Progenitor cell of endocrine pancreas (in vitro differentiated cells): Measurements from ENCODE around the gene PDGFA. TPM values are rescaled to one million over a fixed set of nuclear protein-coding genes. Genes with fewer than 3 reads are reported as not detected.

Experiments used
- DNase-seq: peaks from one replicate; pipeline ENCODE4 v3.0.0; 2021; ENCODE audit warnings: low spot score; ENCODE audit not compliant: unreplicated experiment
- H3K27ac Mint-ChIP-seq: 2 replicates; pipeline ENCODE4 v1.8.0; 2021; ENCODE audit warnings: mild to moderate bottlenecking, moderate library complexity, mixed read lengths
- H3K27me3 Mint-ChIP-seq: 2 replicates; pipeline ENCODE4 v1.8.0; 2021; ENCODE audit warnings: mixed read lengths
- H3K36me3 Mint-ChIP-seq: 2 replicates; pipeline ENCODE4 v1.8.0; 2022; ENCODE audit warnings: mixed read lengths; ENCODE audit not compliant: insufficient read depth
- H3K4me1 Mint-ChIP-seq: 2 replicates; pipeline ENCODE4 v1.8.0; 2021; ENCODE audit warnings: low read depth, mixed read lengths
- H3K4me3 Mint-ChIP-seq: 2 replicates; pipeline ENCODE4 v1.8.0; 2021; ENCODE audit warnings: low read depth, mild to moderate bottlenecking, moderate library complexity, mixed read lengths
- H3K9me3 Mint-ChIP-seq: 2 replicates; pipeline ENCODE4 v1.8.0; 2021; ENCODE audit warnings: low read depth, mixed read lengths
- total RNA-seq: library from RNA; stranded (reverse); gene quantifications from 2 replicates; pipeline ENCODE4 v1.2.1, GENCODE V29; 2021
- TF ChIP-seq, protein P1 (sequence below): fragments of 200-600 bp; sonication (generic); IDR thresholded peaks from one replicate; pipeline ENCODE4 v1.5.0; 2021; ENCODE audit warnings: antibody characterized with exemption, mild to moderate bottlenecking; ENCODE audit not compliant: unreplicated experiment

Gene PDGFA
- total RNA-seq, 1 donor from 2014 or later: 86.2 TPM

DNA sequence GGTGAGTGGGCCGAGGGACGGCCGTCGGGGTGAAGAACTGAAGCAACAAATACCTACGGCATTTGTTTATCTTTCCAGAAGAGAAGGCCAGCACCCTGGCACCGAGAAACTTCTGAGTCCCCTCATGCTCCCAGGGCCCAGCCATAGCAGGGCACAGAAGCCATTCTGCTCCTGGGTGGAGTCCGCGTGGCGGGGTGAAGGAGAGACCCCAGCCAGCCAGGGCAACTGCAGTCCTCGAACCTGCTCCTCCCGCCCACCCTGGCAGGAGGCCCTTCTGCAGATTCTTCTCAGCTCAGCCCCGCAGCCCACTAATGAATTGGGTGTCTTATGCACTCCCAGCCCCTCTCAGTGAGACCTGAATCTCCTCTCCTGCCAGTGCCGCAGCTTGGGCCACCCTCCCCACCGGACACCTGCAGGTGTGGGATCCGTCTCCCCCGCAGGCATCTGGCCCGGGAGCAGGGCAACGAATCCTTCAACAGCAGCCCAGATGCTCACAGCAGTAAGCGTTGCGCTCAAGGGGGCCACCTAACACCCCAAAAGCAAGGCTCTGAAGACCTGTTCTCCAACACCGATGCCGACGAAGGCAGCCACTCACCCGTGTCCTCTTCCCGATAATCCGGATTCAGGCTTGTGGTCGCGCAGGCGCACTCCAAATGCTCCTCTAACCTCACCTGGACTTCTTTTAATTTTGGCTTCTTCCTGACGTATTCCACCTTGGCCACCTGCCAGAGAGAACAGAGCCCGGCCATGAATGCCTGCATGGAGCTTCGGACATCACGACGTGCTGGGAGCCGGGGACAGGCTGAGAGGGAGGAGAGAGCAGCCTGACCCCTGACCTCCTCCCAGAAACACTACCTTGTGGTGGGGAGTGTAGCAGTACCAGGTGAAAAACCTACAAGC is 18.9 kb downstream of the PDGFA start:
- H3K4me3 Mint-ChIP-seq: no peak overlapping the region
- H3K27ac Mint-ChIP-seq: peak overlapping the region; percentile 31
- peaks cover 31% of the 10 kb centered on the region for H3K4me1 Mint-ChIP-seq
- H3K27me3 Mint-ChIP-seq: no peaks in the 10 kb centered on the region
- no peak for DNase-seq
- TF ChIP-seq, protein P1, sequence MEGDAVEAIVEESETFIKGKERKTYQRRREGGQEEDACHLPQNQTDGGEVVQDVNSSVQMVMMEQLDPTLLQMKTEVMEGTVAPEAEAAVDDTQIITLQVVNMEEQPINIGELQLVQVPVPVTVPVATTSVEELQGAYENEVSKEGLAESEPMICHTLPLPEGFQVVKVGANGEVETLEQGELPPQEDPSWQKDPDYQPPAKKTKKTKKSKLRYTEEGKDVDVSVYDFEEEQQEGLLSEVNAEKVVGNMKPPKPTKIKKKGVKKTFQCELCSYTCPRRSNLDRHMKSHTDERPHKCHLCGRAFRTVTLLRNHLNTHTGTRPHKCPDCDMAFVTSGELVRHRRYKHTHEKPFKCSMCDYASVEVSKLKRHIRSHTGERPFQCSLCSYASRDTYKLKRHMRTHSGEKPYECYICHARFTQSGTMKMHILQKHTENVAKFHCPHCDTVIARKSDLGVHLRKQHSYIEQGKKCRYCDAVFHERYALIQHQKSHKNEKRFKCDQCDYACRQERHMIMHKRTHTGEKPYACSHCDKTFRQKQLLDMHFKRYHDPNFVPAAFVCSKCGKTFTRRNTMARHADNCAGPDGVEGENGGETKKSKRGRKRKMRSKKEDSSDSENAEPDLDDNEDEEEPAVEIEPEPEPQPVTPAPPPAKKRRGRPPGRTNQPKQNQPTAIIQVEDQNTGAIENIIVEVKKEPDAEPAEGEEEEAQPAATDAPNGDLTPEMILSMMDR: no peak
- peaks cover 37% of the 10 kb centered on the region for H3K36me3 Mint-ChIP-seq
- no peaks in the 10 kb centered on the region for H3K9me3 Mint-ChIP-seq

- TF ChIP-seq, protein P1: no peak
- DNase-seq: no peak
- Mint-ChIP-seq H3K36me3 (peaks cover 36% of the 10 kb centered on the region), H3K9me3 (no peaks in the 10 kb centered on the region), H3K4me1 (peaks cover 23% of the 10 kb centered on the region), H3K4me3 (no peak overlapping the region), H3K27ac (no peak overlapping the region), H3K27me3 (no peaks in the 10 kb centered on the region)
Measured at GRCh38 chr7:499853-500485, 19.7 kb downstream of the PDGFA start.

DNA sequence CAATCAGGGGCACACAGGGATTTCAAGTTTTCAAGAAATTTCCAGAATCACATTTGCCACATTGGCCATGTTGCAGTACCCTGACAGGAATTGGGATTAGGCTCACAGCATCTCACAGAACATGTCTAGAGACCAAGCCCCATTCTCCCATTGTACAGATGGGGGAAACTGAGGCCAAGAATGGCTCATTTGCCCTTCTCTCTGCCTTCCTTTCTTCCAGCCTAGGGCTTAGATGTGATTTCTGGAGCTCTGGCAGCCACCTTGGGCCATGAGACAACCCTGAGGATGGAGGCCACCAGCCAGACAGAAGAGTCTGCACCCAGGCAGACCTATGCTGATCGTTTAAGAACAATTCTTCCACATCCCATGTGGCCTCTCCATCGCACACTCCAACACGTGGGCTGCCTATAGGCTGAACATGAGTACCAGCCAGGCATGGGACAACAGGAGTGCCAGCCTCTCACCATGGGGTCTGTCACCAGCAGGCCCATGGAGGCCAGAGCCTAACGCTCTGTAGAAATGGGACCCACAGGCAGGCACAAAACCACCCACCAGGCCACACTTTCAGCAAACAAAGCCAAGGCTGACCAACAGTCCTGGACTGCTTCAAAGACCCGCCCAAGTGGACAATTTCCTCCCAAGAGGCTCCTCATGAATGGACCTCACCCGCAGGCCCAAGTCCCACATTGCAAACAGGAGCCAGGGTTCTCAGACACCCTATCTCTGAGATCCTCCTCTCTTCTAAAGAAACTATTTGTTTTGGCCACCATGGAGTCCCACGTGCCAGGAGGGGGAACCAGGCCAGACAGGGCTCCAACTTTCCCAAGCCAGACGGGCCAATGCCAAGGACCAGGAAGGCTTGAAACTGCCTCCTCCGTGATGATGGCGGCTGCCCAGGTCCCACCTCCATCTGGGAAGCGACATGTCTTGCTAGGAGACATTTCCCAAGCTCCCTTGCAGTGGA is 20.7 kb downstream of the PDGFA start:
- H3K27ac Mint-ChIP-seq: no peak overlapping the region
- no peaks in the 10 kb centered on the region for H3K9me3 Mint-ChIP-seq
- no peaks in the 10 kb centered on the region for H3K27me3 Mint-ChIP-seq
- H3K36me3 Mint-ChIP-seq: peaks cover 36% of the 10 kb centered on the region
- H3K4me1 Mint-ChIP-seq: peaks cover 15% of the 10 kb centered on the region
- DNase-seq: no peak
- H3K4me3 Mint-ChIP-seq: no peak overlapping the region
- TF ChIP-seq, protein P1: no peak

GRCh38 chr7:497946-498655 is 21.5 kb downstream of the PDGFA start:
- Mint-ChIP-seq H3K4me1 (peaks cover 8% of the 10 kb centered on the region), H3K27ac (peak overlapping the region; percentile 33), H3K27me3 (no peaks in the 10 kb centered on the region), H3K9me3 (no peaks in the 10 kb centered on the region), H3K36me3 (peaks cover 36% of the 10 kb centered on the region), H3K4me3 (no peak overlapping the region)
- no peak for DNase-seq
- TF ChIP-seq, protein P1: no peak
